Measurements from ENCODE around the gene CFAP97D2. TPM values are rescaled to one million over a fixed set of nuclear protein-coding genes. Genes with fewer than 3 reads are reported as not detected.

The CFAP97D2 gene
- total and polyA plus RNA-seq, 2 experiments from 2014 or later, result not detected

DNA sequence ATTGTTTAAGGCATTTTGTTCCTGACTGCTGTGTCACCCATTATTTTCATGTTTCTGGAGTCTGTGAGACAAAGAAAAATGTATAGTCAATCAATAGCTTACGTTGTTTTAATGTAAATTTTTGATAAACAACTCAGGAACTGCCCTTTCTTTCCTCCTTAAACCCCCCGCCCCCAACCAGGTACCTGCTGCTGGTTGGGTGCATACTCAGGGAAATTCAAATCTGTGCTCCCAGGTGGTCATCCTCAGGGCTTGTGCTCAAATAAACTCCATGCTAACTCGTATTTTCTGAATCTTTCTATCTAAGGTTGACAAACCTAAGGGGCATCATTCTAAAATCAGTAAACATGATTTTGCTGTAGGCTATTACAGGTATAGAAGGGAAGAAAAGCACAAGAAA, 51.5 kb downstream of the CFAP97D2 start:
- DNase-seq (ENCODE audit: low read depth in 1 of 2, low spot score in 1 of 2), result no peak

DNA sequence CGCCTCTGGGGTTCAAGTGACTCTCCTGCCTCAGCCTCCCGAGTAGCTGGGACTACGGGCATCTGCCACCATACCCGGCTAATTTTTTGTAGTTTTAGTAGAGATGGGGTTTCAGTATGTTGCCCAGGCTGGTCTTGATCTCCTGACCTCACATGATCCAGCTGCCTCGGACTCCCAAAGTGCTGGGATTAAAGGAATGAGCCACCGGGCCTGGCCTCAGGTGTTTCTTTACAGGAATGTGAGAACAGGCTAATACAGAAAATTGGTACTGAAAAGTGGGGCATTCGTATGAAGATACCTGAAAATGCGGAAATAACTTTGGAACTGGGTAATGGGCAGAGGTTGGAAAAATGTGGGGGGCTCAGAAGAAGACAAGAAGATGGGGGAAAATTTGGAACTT, 52.8 kb downstream of the CFAP97D2 start:
- peaks cover 20% of the 10 kb centered on the region for H3K27me3 ChIP-seq
- TF ChIP-seq, protein P1, sequence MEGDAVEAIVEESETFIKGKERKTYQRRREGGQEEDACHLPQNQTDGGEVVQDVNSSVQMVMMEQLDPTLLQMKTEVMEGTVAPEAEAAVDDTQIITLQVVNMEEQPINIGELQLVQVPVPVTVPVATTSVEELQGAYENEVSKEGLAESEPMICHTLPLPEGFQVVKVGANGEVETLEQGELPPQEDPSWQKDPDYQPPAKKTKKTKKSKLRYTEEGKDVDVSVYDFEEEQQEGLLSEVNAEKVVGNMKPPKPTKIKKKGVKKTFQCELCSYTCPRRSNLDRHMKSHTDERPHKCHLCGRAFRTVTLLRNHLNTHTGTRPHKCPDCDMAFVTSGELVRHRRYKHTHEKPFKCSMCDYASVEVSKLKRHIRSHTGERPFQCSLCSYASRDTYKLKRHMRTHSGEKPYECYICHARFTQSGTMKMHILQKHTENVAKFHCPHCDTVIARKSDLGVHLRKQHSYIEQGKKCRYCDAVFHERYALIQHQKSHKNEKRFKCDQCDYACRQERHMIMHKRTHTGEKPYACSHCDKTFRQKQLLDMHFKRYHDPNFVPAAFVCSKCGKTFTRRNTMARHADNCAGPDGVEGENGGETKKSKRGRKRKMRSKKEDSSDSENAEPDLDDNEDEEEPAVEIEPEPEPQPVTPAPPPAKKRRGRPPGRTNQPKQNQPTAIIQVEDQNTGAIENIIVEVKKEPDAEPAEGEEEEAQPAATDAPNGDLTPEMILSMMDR (IDR thresholded peaks at IDR 0.05; ENCODE audit: low read depth, low read length), result no peak
- H3K9me3 ChIP-seq (ENCODE audit: low read depth), result no peaks in the 10 kb centered on the region
- DNase-seq (ENCODE audit: low read depth in 1 of 2, low spot score in 1 of 2), result no peak
- no peak overlapping the region for H3K4me3 ChIP-seq
- H3K27ac ChIP-seq, result no peak overlapping the region
- peaks cover 9% of the 10 kb centered on the region for H3K4me1 ChIP-seq (ENCODE audit: low read depth)
- H3K36me3 ChIP-seq, result peaks cover 2% of the 10 kb centered on the region

More for the DNA sequence above, 51.5 kb downstream of the CFAP97D2 start:
- Histone ChIP-seq H3K27me3 (peaks cover 20% of the 10 kb centered on the region), H3K9me3 (ENCODE audit: low read depth) (no peaks in the 10 kb centered on the region), H3K4me3 (no peak overlapping the region), H3K36me3 (no peaks in the 10 kb centered on the region), H3K27ac (no peak overlapping the region), H3K4me1 (ENCODE audit: low read depth) (peaks cover 3% of the 10 kb centered on the region)
- TF ChIP-seq, protein P1 (IDR thresholded peaks at IDR 0.05; ENCODE audit: low read depth, low read length), result no peak

DNA sequence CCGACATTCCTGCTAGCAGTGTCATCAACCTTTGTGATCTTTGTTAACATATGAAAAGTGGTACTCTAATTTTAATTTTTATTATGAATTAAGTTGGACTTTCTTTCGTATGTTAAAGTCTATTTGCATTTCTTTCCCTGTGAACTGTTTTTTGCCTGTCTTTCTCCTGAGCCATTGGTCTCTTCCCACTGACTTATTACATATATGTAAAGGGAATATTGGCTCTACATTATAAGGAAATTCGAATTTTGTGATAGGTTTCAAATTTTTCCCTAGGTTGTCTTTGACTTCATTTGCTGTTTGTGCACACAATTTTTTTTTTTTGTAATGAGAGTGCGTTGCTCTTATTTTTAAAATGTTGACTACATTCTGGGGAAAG, 55.2 kb downstream of the CFAP97D2 start:
- peak overlapping the region; percentile 97 for H3K4me3 ChIP-seq
- H3K36me3 ChIP-seq, result peaks cover 19% of the 10 kb centered on the region
- peaks cover 14% of the 10 kb centered on the region for H3K27me3 ChIP-seq
- DNase-seq (ENCODE audit: low read depth in 1 of 2, low spot score in 1 of 2), result no peak
- H3K4me1 ChIP-seq (ENCODE audit: low read depth), result peaks cover 9% of the 10 kb centered on the region
- TF ChIP-seq, protein P1 (IDR thresholded peaks at IDR 0.05; ENCODE audit: low read depth, low read length), result no peak
- H3K27ac ChIP-seq, result peak overlapping the region; percentile 91
- no peaks in the 10 kb centered on the region for H3K9me3 ChIP-seq (ENCODE audit: low read depth)

DNA sequence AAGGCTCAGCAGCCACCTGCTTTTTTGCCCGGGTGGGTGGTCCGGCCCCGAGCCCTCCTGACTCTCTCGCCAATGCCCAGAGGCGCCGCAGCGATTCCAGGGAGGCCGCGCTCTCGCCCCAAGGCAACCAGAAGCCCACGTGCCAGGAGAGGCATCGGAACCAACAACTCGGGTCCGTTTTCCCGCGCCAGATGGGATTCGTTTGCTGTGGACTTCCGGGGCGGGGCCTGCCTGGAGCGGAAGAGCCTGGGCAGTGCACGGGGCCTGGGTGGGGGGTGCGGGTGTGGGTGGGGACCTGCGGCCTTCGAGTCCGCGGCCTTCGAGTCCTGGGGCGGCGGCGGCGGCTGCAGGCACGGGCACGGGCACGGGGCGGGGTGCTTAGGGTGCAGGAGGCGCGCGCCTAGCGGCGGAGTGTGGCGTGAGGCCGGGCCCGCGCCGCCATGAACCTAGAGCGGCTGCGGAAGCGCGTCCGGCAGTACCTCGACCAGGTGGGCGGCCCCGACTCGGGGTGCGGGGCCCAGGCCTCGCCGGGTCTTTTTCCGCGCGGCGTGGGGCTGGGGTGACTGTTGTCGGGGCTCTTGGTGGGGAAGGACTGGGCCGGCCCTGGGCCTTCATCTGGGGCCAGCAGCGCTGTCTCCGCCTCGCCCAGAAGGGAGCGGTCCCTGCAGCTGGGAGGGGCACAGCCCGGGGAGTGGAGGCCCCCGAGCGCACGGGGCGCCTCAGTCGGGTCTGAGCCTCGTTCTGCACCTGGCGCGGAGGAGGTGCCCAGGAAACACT, 55.8 kb downstream of the CFAP97D2 start, which contains the start of gene CDC16:
TSS of gene CDC16 (plus strand) at position 253 of the 777 bp plus-strand sequence. CDS start at position 441, 188 bp downstream.
- TF ChIP-seq, protein P1 (IDR thresholded peaks at IDR 0.05; ENCODE audit: low read depth, low read length), result no peak
- no peaks in the 10 kb centered on the region for H3K9me3 ChIP-seq (ENCODE audit: low read depth)
- peaks cover 9% of the 10 kb centered on the region for H3K27me3 ChIP-seq
- peaks cover 24% of the 10 kb centered on the region for H3K36me3 ChIP-seq
- peak within 1 kb of the TSS; percentile 97 for H3K4me3 ChIP-seq
- peak within 1 kb of the TSS; percentile 91 for H3K27ac ChIP-seq
- peaks cover 9% of the 10 kb centered on the region for H3K4me1 ChIP-seq (ENCODE audit: low read depth)
- peak; percentile 90 to 94 for DNase-seq (ENCODE audit: low read depth in 1 of 2, low spot score in 1 of 2)

DNA sequence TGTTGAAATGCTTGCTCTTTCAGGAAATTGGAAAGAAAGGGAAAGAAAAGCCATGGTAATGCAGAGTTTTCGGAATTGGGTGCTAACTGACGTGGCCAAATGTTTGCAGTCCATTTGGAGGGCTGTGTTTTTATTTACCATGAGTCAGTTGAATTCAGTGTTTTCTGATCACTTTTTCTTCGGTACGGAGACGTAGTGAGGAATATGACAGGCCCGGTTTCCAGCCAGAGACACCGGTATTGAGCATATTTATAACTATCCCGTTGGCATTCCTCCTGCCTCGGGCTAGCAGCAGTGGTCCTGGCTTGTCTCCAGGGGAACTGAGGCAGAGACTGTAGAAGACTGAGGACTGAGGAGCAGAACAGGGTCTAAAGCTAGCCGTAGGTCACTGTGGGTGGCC, 56.6 kb downstream of the CFAP97D2 start:
- peak overlapping the region; percentile 97 for H3K4me3 ChIP-seq

More for the DNA sequence above, 56.6 kb downstream of the CFAP97D2 start:
- DNase-seq (ENCODE audit: low read depth in 1 of 2, low spot score in 1 of 2), result no peak
- peaks cover under 1% of the 10 kb centered on the region for H3K27me3 ChIP-seq
- H3K27ac ChIP-seq, result no peak overlapping the region
- H3K9me3 ChIP-seq (ENCODE audit: low read depth), result no peaks in the 10 kb centered on the region
- peaks cover 33% of the 10 kb centered on the region for H3K36me3 ChIP-seq
- peaks cover 9% of the 10 kb centered on the region for H3K4me1 ChIP-seq (ENCODE audit: low read depth)
- TF ChIP-seq, protein P1 (IDR thresholded peaks at IDR 0.05; ENCODE audit: low read depth, low read length), result no peak
